Renal cortical epithelial cell (primary cell): ENCODE results near the gene COL11A2. TPM values are rescaled to one million over a fixed set of nuclear protein-coding genes. Genes with fewer than 3 reads are reported as not detected.
A peak's percentile ranks its signal among the peaks of the same experiment; 100 is the strongest.

Experiments
- DNase-seq: peaks from one replicate; pipeline ENCODE4 v3.0.0-alpha.2; 2011; ENCODE audit warnings: low read depth
- total RNA-seq: library from RNA; depleted of rRNA; stranded (reverse); fragments of >200 nt; gene quantifications from 2 replicates; pipeline ENCODE4 v1.2.3, GENCODE V29; 2014

The COL11A2 gene
- total RNA-seq, 1 donor from 2014 or later = 0.20 TPM

DNA sequence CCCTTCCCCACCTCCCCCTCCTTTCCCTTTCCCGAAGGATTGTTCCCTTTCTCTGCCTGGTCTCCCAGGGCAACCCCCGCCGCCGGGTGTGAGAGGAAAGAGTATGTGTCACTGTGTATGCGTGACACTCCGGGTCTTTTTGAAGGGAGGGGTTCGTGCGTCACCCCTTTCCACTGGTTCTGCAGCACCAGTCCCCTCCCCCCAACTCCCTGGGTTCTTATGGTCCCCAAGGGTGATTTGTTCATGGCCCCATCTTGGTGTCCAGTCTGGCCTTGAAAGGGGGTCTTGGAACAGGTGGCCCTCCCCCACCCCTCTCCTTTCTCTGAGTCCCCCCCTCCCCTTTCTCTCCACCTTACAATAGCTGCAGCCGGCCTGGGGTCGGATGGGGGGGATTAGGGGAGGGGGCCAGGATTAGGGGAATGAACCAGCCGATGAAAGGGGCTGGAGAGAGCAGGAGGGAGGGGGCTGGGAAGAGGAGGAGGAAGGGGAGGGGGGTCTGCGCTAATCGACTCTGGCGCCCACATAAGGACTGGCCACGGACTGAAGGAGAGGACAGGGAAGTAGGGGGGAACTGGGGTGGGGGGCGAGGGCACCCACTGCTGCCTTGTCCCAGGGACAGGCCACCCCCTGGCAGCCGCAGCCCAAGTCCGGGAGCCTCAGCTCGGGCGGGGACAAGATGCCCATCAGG is 14.7 kb upstream of the COL11A2 start:
- DNase-seq = peak; percentile 53

DNA sequence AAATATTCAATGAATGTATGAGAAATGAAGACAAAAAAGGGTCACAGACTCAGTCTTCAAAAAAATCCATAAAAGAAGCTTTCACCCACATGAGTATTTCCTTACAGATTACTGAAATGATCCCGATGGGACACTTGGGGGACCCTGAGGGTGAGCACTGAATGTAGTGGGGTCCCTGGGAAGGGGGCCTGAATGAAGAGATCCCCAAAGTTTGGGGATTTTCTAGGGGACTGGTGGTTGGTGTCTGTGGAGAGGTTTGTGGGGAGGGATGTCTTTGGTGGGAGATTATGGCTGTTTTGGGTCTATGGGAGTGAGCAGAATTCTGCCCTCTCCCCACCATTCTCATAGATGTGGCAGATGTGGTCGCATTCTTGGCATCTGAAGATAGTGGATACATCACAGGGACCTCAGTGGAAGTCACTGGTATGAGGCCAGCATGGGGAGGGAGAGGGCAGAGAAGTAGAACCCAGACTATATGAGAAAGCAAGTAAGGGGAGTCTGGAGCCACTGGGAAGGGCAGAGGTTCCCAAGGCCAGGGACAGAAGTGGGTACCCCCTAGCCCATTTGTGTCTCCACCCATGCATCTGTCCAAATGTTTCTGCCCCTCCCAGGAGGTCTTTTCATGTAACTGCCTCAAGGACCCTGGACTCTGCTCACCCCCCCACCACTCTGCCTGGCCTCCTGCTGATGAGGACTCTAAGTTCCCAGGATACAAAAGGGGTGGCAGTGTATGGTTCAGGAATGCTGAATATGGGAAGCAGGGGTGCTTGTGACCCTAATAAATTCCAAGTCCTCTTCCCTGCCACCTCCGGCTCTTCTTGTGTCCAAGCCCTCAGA is 14.0 kb upstream of the COL11A2 start:
- DNase-seq = no peak

DNA sequence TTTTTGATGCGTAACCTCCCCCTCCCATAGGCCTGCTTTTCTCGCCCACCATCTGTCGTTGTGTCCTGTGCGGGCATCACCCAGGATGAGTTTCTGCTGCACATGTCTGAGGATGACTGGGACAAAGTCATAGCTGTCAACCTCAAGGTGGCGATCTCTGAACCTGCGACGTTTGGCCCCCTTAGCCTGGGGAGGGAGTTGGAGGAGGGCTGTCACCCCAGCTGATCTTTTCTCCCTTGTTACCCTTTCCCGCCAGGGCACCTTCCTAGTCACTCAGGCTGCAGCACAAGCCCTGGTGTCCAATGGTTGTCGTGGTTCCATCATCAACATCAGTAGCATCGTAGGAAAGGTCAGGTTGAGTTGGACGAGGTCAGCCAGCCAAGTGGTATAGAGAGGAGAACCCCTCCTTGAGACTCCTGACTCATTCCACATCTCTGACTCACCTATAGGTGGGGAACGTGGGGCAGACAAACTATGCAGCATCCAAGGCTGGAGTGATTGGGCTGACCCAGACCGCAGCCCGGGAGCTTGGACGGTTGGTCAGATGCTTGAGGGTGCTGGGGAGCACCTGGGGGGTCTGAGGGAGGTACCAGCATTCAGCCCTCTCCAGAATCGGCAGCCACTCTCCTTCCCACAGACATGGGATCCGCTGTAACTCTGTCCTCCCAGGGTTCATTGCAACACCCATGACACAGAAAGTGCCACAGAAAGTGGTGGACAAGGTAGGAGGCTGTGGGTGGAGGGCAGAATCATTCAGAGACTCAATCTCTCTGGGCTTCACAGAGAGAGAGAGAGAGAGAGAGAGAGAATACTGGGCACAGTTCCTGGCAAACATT is 13.1 kb upstream of the COL11A2 start:
- peak; percentile 75 for DNase-seq

DNA sequence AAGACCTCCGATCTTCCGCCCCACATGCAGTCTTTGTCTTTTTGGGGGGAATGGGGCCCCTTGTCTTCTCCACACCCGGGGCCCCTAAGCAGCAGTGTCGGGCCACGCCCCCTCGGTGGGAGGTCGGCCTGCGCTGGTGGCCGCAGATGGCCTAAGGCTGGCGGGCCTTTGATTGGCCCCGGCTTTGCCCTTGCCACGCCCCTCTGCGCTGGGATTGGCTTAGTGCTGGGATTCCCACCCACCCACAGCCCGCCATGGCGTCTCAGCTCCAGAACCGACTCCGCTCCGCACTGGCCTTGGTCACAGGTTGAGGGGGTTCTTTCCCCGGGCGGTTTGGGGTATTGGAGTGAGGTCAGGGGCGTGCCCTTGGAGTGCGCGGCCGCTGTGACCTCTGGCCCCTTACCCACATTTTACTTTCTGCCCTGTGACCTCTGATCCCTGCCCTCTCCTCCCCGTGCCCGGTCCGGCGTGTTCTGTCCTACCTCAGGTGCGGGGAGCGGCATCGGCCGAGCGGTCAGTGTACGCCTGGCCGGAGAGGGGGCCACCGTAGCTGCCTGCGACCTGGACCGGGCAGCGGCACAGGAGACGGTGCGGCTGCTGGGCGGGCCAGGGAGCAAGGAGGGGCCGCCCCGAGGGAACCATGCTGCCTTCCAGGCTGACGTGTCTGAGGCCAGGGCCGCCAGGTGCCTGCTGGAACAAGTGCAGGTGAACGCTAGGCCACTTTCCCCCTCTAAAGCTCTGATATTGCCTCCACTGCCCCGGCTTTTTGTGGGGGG is 12.3 kb upstream of the COL11A2 start, which contains the start of gene HSD17B8:
TSS of gene HSD17B8 (plus strand) at position 241 of the 776 bp plus-strand sequence. CDS start at position 255, 14 bp downstream.
- DNase-seq = peak; percentile 81

DNA sequence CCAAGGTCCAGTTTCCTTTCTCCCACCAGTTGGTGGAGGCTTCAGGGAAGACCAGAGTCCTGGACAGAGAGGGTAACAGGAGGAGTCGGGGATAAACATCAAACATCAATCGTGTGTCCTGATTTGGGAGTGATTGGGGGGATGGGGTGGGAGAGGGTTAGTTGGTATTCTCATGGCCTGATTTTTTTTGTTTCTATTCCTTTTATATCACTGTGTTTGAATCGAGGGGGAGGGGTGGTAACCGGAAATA is 11.8 kb upstream of the COL11A2 start:
- no peak for DNase-seq

DNA sequence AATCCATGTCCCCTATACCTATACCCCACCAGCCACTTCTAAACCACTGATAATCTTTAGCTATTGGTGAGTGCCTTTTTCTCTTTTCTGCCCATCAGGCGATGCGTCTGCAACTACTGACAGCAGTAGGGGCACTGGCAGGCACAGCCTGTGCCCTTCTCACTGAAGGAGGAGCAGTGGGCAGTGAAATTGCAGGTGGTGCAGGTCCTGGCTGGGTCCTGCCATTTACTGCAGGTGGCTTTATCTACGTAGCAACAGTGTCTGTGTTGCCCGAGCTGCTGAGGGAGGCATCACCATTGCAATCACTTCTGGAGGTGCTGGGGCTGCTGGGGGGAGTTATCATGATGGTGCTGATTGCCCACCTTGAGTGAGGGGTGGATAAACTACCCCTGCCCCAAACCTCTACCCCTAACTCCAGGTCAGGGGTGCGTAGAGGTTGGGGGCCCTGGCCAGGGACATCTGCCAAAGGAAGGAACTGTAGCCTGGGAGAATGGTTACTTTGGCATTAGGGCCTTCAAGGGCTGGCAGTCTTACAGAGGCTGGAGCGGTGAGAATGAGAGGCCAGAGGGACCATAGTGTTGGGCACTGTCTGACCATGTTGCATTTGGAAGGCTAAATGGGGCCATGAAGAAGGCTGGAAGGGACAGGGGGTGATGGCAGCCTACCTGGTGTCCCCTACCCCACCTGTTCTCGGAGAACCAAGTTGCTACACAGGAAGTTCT is 11.3 kb upstream of the COL11A2 start:
- DNase-seq = no peak

DNA sequence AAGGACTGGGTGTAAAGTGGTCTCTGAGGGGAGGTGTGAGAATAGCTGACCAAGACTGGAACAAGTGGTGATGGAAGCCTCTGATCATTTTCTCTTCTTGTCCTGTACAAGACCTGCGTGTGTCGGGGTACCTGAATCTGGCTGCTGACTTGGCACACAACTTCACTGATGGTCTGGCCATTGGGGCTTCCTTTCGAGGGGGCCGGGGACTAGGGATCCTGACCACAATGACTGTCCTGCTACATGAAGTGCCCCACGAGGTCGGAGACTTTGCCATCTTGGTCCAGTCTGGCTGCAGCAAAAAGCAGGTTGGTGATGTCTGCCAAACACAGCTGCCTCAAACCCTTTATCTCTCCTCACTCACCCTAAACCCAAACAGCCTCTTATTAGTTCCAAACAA is 10.5 kb upstream of the COL11A2 start:
- no peak for DNase-seq

DNA sequence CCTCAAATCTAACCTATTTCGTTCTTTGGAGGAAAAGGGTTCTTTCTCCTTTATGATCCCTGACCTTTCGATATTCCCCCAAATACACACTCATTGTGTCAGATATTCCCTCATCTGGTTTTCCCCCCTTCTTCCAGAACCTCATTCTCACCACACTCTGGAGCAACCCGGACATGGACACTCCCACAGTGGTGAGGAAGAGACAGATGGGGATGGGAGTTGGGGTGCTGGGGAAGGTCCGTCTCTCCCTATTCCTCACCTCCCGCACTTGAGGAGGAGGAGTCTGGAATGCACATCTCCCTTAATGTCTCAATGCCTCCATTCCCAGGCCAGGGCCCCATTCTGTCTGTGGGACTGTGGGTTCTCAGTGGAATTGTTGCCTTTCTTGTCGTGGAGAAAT is 9.7 kb upstream of the COL11A2 start:
- DNase-seq = no peak

DNA sequence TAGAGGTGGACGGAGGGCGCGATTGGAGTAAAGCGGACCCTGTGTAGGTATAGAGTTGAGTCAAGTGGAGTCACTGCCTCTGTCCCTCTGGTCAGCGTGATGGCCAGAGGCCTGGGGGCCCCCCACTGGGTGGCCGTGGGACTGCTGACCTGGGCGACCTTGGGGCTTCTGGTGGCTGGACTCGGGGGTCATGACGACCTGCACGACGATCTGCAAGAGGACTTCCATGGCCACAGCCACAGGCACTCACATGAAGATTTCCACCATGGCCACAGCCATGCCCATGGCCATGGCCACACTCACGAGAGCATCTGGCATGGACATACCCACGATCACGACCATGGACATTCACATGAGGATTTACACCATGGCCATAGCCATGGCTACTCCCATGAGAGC is 8.9 kb upstream of the COL11A2 start:
- no peak for DNase-seq

DNA sequence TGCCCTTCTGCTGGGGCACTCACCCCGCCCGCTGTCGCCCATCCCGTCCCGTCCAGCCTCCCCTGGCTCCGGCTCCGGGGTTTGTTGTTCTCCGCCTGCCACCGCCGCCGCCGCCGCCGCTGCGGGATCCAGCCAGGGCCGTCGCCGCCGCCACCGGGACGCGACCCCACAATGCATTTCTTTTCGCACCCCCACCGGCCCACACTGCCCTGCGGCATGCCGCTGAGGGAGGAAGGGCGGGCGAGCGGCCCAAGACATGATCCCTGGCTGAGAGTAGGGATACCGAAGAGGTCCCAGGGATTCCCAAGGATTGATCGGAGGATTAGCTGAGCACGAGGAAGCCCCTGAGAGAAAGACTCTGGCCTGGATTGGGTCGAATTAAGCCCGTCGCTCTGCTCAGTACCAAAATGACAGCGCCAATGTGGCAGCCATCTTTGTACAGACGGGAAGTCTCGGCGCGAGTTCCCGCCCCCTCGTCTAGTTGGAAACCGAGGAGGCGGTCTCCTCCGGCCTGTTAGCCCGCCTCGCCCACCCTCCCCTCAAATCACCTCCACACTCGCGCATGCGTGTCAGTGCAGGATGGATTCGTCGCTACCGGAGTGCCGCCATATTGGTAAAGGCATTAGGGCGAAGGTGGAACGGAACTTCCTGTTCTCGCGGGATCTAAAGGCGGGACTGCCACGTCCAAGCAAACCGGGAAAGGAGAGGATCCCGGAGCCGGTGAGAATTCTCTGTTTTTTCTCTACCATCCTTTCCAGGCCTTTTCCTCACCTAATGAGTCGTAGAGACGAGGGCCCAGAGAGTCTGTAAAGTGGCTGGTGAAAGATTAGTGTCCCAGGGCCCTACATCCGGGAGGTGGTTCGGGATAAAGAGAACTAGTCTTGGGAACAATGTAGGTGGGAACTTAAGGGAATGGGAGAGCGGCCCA is 8.2 kb upstream of the COL11A2 start, which contains the start of the genes RXRB and SLC39A7:
TSS of gene RXRB (minus strand) at position 447 of the 928 bp plus-strand sequence. CDS start at position 258, 189 bp downstream.
TSS of gene SLC39A7 (plus strand) at position 649 of the 928 bp plus-strand sequence. CDS start 379 bp downstream, outside the sequence.
- peak; percentile 97 for DNase-seq

DNA sequence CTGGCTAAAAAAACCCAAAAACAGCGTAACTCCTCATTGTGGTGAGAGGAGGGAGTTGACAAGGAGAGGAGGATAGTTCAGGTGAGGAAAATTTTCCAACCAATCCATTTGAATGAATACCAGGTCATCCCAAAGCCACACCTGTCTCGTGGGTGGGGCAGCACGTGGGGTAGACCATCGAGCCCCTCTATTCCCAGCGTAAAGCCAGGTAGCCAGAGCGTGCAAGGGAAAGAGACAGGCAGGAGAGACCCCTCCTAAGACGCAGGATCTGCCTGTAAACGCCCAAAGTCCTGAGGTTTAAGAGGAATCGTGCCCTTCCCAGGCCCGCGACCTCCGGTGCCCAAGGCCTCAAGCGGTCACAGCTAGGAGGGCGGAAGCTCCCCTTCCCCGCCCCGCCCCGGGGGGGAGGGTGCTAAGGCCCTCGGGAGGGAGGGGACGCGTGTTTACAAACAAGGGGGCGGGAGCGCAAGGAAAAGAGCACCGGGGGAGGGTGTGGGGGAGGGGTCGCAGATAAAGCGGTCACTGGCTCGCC is 7.5 kb upstream of the COL11A2 start:
- DNase-seq = peak; percentile 37

DNA sequence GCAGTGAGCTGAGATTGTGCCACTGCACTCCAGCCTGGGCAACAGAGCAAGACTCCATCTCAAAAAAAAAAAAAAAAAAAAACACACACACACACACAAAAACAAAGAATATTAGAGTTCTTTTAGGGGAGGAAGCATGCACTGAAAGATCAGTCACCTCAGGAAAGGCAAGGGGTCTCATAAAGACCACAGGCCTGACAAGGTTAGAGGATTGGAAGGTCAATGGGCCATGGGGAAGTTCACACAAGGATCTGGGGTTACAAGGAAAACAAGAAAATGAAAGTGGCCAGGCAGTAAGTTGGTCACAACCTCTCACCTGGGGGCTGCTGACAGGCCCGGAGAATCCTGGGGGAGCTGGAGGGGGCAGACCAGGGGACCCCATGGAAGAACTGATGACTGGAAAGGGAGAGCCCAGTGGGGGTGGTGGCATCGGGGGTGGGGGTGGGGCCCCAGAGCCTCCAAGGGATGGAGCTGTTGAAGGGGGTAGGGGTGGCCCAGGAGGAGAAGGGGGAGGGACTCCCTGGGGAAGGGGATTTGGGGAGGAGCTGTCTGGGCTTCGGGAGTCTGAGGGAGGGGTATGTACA is 6.7 kb upstream of the COL11A2 start:
- DNase-seq = no peak

DNA sequence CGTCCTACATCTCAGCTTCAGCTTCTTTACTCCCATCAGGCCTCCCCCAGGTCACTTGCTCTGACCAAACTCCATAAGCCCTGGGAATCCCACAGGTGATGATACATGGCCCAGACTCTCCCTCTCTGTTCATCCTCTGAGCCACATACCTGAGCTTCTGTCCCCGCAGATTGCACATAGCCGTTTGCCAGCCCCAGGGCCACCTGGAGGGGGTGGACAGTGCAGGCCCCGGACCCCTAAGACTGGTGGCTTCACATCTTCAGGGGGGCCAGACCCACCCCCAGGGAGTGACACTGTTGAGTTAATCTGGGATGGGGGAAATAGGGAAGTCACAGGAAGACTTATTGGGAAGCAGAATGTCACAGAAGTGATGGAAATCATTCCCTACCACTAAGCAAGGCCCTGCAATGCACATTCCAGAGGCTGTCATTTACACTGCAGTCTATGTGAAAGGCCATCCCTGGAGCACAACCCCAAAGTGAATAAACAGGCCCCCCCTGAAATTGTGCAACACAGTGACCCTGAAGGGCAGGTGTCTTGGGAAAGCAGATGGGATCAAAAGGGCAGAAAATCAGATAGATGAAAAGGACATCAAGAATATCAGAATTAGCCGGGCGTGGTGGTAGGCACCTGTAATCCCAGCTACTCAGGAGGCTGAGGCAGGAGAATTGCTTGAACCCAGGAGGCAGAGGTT is 6.0 kb upstream of the COL11A2 start:
- DNase-seq = no peak

DNA sequence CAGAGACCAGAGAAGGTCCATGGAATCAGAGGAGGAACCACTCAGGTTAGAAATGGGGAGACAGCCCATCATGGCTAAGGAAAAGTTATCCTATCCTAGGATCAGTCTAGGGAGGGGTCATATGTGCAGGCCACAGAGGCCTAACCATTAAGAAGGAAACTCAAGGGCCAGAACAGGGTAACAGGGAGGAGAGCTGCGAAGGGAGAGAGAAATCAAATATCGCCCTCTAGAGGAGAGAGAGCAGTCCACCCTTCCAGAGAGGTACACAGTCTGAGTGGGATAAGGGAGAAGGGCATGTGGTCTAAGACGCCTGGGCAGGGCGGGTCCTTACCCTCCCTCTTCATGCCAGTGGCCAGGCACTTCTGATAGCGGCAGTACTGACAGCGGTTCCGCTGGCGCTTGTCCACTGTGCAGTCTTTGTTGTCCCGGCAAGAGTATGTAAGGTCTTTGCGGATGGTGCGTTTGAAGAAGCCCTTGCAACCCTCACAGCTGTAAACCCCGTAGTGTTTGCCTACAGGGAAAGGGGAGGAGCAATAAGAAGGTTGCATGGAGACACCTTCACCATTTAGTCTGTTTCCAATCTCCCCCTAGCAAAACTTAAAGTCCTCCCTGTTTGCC is 5.3 kb upstream of the COL11A2 start:
- peak; percentile 64 for DNase-seq

DNA sequence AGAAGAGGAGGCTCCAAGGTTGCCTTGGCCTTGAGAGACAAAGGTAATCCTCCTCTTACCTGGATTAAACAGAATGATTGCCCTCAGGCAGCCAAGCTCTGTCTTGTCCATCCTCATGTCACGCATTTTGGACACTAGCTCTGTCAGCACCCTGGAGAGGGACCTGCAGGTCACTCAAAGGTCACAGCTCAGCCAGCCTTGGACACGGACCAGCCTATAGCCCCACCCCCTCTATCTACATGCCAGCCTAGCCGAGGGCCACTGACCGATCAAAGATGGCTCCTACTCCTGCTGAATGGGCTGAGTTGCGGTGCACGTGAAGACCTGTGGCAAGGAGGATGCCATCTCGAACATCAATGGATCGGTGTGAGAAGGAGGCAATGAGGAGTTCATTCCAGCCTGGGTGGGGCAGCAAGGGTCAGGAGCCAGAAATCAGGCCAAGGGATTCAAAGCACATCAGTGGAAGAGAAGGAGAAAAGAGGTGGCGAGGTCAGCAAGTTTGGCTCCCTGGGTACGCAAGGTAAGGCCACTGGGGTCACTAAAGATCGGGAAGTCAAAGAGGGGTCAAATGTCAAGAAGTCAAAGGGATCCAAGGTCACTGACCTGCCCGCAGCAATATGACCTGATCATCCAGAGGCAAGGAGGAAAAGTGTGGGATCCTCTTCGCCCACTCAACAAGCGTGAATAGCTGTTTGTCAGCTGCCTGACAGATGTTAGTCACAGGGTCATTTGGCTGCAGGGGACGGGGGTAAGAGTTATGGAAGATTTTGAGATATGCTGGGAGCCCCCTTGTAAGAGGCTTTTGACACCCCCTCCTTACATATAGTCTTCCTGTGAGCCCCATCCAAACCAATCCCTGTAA is 3.3 kb upstream of the COL11A2 start:
- DNase-seq = no peak

DNA sequence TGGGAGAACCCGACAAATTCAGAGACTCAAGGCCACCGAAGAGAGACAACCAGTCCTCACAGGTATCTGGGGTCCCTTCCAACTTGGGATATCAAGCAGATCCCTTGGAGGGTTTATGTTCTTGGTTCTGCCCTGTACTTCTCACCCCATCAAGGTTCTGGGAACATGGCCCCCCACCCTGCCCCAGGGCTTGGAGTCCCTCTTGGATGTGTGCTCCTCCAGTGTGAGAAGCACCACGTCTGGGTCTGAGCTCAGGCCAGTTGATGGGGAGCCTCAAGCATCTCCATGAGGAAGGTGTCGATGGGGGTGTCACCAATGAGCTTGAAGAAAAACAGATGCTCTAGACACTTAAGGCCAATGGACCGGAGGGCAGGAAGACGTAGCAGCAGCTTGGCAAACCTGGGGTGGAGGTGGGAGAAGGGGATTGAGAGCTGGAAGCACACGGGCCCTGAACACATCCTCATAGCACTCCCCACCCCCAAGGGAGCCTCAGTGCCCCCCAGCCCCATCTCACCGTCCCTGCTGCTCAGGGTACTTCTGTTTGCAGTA is 2.2 kb upstream of the COL11A2 start:
- no peak for DNase-seq

DNA sequence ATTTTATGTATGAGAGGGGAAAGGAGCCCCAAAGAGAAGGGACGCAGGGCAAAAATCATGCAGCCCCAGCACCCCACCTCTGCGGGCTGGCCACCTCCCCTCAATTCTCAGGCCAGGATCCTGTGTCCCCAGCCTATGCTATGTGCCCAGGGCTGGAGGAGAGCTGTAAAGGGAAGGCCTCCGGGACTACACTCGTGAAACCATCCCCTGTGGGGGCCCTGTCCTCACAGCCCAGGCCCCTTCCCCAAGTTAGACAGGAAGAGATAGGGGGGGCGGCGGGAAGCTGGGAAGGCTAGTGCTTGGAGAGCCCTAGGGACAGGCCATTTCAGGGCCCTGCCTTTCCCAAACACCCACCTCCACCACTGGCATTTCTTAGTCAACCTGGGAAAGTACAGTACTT is 1.4 kb upstream of the COL11A2 start:
- DNase-seq = no peak
